A673 (cell line): ENCODE measurements around the gene PDXDC1.
"Not testable (repeated sequence)": the region's sequence is repeated elsewhere in the genome, so short reads cannot be mapped to it uniquely, and the experiment has no call there.

Experiments
- CTCF ChIP-seq: fragments of 300-800, 200-600 bp; sonication (generic); conservative IDR thresholded peaks from 2 replicates; pipeline ENCODE4 v1.5.1; 2017; ENCODE audit warnings: low read depth, mild to moderate bottlenecking, antibody characterized with exemption, low read length, moderate library complexity, mixed read lengths
- EZH2 ChIP-seq: fragments of 200-600 bp; sonication (generic); IDR thresholded peaks from 2 replicates; pipeline ENCODE4 v1.6.1; 2017; ENCODE audit warnings: borderline replicate concordance, low read depth, mild to moderate bottlenecking, mixed read lengths, antibody characterized with exemption, low read length; ENCODE audit not compliant: poor library complexity, severe bottlenecking

- TF ChIP-seq CTCF, EZH2: not testable (repeated sequence)
Measured at GRCh38 chr16:15143601-15144091, 168.8 kb downstream of the PDXDC1 start.
